ENCODE data around the gene SKI. TPM values are rescaled to one million over a fixed set of nuclear protein-coding genes. Genes with fewer than 3 reads are reported as not detected.
"Not testable (repeated sequence)": the region's sequence is repeated elsewhere in the genome, so short reads cannot be mapped to it uniquely, and the experiment has no call there.

SKI gene
- total RNA-seq, 2 donors from 2014 or later: 104 to 111 TPM

GRCh38 chr1:2318314-2319278 is 90.5 kb downstream of the SKI start:
- intact Hi-C loops (cut with DNase I): loop anchor here (1.0 to 5.0 kb wide), 4 partner anchors 41 to 111 kb away; no protein-coding TSS in a partner anchor
- no peak for DNase-seq (ENCODE audit: low spot score)

GRCh38 chr1:2319291-2319690 is 91.2 kb downstream of the SKI start:
- DNase-seq (ENCODE audit: low spot score): no peak
- intact Hi-C loops (cut with DNase I): loop anchor here (5.0 kb wide), 3 partner anchors 42 to 112 kb away; no protein-coding TSS in a partner anchor

GRCh38 chr1:2320006-2320405 is 91.9 kb downstream of the SKI start:
- intact Hi-C loops (cut with DNase I): no loop called here
- no peak for DNase-seq (ENCODE audit: low spot score)

- DNase-seq (ENCODE audit: low spot score): no peak
- intact Hi-C loops (cut with DNase I): no loop called here
These were observed 92.9 kb downstream of the SKI start for GRCh38 chr1:2320760-2321667.

- intact Hi-C loops (cut with DNase I): no loop called here
- peak; percentile 96 for DNase-seq (ENCODE audit: low spot score)
These were observed 94.0 kb downstream of the SKI start for GRCh38 chr1:2322065-2322571.

- intact Hi-C loops (cut with DNase I): no loop called here
- peak; percentile 91 for DNase-seq (ENCODE audit: low spot score)
These were observed 94.6 kb downstream of the SKI start for GRCh38 chr1:2322581-2323211.

- no peak for DNase-seq (ENCODE audit: low spot score)
- intact Hi-C loops (cut with DNase I): no loop called here
These were observed 95.4 kb downstream of the SKI start for GRCh38 chr1:2323451-2323974.

GRCh38 chr1:2324553-2325366 is 96.6 kb downstream of the SKI start:
- intact Hi-C loops (cut with DNase I): loop anchor here in 1 of 2 donors (5.0 kb wide), 1 partner anchor 48 kb away; no protein-coding TSS in a partner anchor
- DNase-seq (ENCODE audit: low spot score): no peak

- intact Hi-C loops (cut with DNase I): loop anchor here in 1 of 2 donors (5.0 kb wide), 1 partner anchor 46 kb away; no protein-coding TSS in a partner anchor
- DNase-seq (ENCODE audit: low spot score): no peak
These were observed 98.4 kb downstream of the SKI start for GRCh38 chr1:2326524-2326923.

- DNase-seq (ENCODE audit: low spot score): not testable (repeated sequence)
- intact Hi-C loops (cut with DNase I): loop anchor here in 1 of 2 donors (5.0 kb wide), 1 partner anchor 45 kb away; no protein-coding TSS in a partner anchor
These were observed 99.0 kb downstream of the SKI start for GRCh38 chr1:2327162-2327561.

GRCh38 chr1:2327841-2328240 is 99.7 kb downstream of the SKI start:
- intact Hi-C loops (cut with DNase I): loop anchor here in 1 of 2 donors (5.0 kb wide), 1 partner anchor 44 kb away; no protein-coding TSS in a partner anchor
- no peak for DNase-seq (ENCODE audit: low spot score)

- intact Hi-C loops (cut with DNase I): loop anchor here in 1 of 2 donors (5.0 kb wide), 1 partner anchor 43 kb away; no protein-coding TSS in a partner anchor
- no peak for DNase-seq (ENCODE audit: low spot score)
These were observed 100.7 kb downstream of the SKI start for GRCh38 chr1:2328676-2329455.

GRCh38 chr1:2330035-2330434 is 101.9 kb downstream of the SKI start:
- no peak for DNase-seq (ENCODE audit: low spot score)
- intact Hi-C loops (cut with DNase I): no loop called here

GRCh38 chr1:2330519-2331199 is 102.5 kb downstream of the SKI start:
- DNase-seq (ENCODE audit: low spot score): peak; percentile 95
- intact Hi-C loops (cut with DNase I): no loop called here

- intact Hi-C loops (cut with DNase I): no loop called here
- DNase-seq (ENCODE audit: low spot score): no peak
These were observed 103.1 kb downstream of the SKI start for GRCh38 chr1:2331200-2331544.

GRCh38 chr1:2331580-2331979 is 103.5 kb downstream of the SKI start:
- DNase-seq (ENCODE audit: low spot score); intact Hi-C loops (cut with DNase I): not testable (repeated sequence)

GRCh38 chr1:2334366-2334765 is 106.2 kb downstream of the SKI start:
- intact Hi-C loops (cut with DNase I): no loop called here
- no peak for DNase-seq (ENCODE audit: low spot score)

All from posterior vena cava (tissue), 2 donors.